Measurements from ENCODE around the gene TTPAL.
A peak's percentile ranks its signal among the peaks of the same experiment; 100 is the strongest.

Gene TTPAL

DNA sequence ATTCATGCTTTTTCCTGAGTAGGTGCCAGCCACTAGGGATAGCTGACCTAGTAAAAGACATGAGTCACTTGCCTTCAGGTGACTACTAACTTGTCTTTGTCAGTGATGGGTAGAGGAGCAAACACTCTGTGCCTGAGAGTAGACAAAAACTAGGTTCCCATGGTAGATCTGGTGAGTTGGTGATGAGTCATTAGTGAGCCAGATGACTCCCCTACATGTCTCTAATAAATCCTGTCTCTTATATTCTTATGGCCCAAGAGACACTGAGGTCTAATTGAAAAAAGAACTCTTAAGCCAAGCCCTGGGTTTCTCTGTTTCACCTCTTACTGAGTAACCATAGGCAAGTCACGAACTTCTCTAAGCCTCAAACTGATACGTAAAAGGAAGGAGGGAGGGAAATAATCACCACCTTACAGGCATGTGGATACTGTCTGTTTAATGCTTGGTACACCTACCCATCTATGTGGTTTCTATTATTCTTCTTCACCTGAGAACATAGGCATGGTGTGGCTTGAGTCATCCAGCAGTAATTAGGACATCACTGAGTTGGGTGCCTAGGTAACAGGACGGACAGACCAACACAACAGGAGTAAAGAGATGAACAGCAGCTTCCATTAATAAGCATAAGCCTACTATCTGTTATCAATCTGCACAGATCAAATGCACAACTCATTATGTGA lies 20.3 kb downstream of the TTPAL start:
- peak; percentile 100 for DNase-seq (ENCODE audit: low spot score)
- peak; percentile 99 for FAIRE-seq

DNA sequence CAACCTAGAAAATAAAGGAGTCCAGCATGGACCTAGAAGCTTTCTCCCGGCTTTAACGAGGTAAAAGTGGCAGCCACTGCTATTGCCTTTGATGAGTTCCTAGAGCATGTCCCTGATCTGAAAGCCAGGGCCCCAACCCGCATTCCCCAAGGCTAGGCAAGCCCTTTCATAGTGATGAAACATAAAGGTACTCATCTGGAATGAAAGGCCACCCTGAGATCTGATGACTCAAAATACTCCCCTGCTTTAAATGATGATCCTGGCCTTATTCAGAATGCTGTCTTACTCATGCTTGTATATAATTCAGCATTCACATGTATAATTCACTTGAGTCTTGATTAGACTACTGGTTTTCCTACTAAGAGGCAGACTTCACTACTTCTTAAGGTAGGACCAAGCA lies 21.3 kb downstream of the TTPAL start:
- DNase-seq (ENCODE audit: low spot score) (peak; percentile 97), FAIRE-seq (peak; percentile 97)

GRCh38 chr20:44497761-44498160 lies 22.1 kb downstream of the TTPAL start:
- FAIRE-seq (no peak), DNase-seq (ENCODE audit: low spot score) (no peak)

- FAIRE-seq (no peak), DNase-seq (ENCODE audit: low spot score) (no peak)
These were observed 24.5 kb downstream of the TTPAL start for GRCh38 chr20:44500221-44500620.

DNA sequence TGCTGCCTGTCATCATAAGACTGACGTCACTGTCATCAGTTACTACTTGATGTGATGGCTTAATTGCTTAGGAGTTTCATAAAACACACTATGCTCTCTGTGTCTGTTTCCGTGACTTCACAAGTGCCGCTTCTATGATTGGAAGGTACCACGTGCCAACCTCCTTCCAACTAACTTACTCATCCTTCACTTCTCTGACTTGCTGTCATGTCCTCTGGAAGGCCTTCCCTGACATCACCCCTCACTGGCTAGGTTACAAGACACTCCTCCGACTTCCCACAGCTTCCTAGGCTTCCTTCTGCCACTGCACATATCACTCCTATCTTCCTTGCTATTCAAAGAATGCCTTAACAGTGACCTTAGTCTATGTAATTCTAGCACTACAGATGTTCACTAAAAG lies 25.8 kb downstream of the TTPAL start:
- peak; percentile 56 for DNase-seq (ENCODE audit: low spot score)

GRCh38 chr20:44502968-44503367 lies 27.3 kb downstream of the TTPAL start:
- FAIRE-seq, result peak; percentile 28
- no peak for DNase-seq (ENCODE audit: low spot score)

More for the DNA sequence above, 25.8 kb downstream of the TTPAL start:
- no peak for FAIRE-seq

DNA sequence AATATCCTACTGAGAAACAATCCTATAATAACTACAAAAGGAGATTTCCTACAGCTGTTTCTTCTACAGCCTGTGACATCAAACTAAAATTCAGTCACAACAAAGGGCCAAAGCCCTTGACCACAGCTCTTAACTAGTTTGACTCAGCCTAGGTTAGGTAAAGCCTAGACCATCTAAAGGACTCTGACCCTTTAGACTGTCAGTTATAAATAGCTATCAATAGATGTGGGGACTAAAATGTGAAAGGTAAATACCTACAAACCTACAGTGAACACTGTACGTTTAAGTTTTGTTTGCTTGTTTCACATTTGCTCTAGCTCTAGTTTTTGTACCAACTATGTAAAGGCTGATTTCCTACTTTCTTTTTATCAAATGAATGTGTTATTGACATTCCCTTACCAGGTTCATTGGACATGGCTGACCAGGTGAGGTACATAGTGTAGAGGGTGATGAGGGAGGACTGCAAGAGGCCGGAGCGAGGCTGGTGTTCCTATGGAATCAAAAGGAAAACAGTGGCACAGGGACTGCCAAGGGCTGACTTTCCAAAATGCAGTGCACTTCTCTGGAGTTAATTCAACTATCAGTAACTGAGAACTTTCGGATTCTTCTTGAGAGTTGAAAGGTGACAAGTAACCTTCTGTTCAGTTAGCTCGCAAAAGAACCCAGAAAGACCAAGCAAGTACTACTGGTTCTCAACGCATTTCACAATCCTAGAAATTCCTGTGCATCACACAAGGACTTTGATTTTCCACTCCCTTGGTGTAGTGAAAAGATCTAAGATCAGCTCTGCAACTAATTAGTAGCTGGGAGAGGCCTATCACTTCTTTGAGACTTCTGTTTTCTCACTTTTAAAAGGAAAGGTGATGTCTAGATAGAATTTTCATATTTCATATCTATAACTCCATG lies 29.0 kb downstream of the TTPAL start:
- no peak for DNase-seq (ENCODE audit: low spot score)

DNA sequence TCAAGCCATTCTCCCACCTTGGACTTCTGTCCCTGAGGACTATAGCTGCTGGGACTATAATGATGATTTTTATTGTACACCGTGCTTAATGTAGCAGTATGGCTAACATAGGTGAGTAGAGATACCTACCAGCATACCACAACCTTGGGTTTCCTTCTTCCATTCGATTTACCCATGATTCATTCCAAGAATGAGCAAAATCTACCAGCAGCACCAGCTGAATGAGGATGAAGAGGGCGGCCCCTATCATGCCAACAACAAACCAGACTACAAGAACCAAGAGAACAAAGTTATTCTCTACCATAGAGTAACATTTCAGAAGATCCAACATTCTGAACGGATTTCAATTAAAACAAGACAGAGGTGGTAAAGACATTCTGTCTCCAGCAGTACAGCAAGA lies 34.1 kb downstream of the TTPAL start:
- DNase-seq (ENCODE audit: low spot score) (no peak), FAIRE-seq (no peak)

More for the DNA sequence above, 29.0 kb downstream of the TTPAL start:
- FAIRE-seq, result no peak

DNA sequence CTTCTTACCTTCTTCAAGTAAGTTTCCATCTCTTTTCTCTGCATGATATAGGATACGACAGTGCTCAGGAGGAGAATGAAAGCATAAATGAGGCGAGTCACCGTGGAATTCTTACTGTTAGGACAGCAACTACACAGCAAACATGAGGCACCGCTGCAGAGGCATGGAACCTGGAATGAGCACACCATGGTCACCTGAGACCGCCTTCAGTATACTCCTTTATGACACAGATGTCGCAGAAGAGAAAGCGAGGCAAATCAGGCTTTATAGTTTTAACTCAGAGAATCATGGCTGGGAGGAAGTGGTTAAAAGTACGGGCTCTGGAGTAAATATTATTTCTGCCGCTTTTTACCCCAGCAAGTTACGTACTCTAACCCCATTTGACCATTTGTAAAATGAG lies 38.2 kb downstream of the TTPAL start:
- DNase-seq (ENCODE audit: low spot score) (no peak), FAIRE-seq (no peak)

GRCh38 chr20:44516491-44516890 lies 40.8 kb downstream of the TTPAL start:
- FAIRE-seq (no peak), DNase-seq (ENCODE audit: low spot score) (no peak)

GRCh38 chr20:44517454-44517853 lies 41.8 kb downstream of the TTPAL start:
- DNase-seq (ENCODE audit: low spot score) (no peak), FAIRE-seq (no peak)

GRCh38 chr20:44518248-44518647 lies 42.6 kb downstream of the TTPAL start:
- no peak for DNase-seq (ENCODE audit: low spot score)
- no peak for FAIRE-seq

- DNase-seq (ENCODE audit: low spot score), result no peak
- no peak for FAIRE-seq
These were observed 45.2 kb downstream of the TTPAL start for GRCh38 chr20:44520881-44521280.

GRCh38 chr20:44521484-44522481 lies 46.1 kb downstream of the TTPAL start, which contains the start of gene SERINC3:
Gene SERINC3 (minus strand): TSS chr20:44522070. CDS start chr20:44521951, 119 bp downstream.
- peak; percentile 86 for FAIRE-seq
- peak; percentile 80 for DNase-seq (ENCODE audit: low spot score)

GRCh38 chr20:44522841-44523240 lies 47.2 kb downstream of the TTPAL start:
- no peak for FAIRE-seq
- DNase-seq (ENCODE audit: low spot score), result no peak

GRCh38 chr20:44523746-44524145 lies 48.1 kb downstream of the TTPAL start:
- FAIRE-seq (no peak), DNase-seq (ENCODE audit: low spot score) (no peak)

DNA sequence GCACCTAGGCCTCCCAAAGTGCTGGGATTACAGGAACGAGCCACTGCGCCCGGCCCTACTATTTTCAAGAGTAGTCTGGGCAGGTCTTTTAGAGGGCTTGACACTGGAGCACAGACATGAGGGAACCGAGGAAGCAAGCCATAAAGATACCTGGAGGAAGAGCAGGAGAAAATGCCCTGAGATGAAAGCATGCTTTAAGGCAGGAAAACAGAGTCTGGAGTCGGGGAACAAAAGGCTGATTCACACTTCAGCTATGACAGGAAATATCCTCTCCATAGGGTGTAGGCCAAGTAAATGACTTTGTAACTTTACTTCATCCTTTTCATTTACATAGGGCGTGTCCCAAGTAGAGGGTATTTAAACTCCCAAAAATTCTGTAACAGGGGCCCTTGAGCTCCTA lies 50.5 kb downstream of the TTPAL start:
- FAIRE-seq (no peak), DNase-seq (ENCODE audit: low spot score) (peak; percentile 56)

GRCh38 chr20:44527716-44528199 lies 52.1 kb downstream of the TTPAL start:
- DNase-seq (ENCODE audit: low spot score) (no peak), FAIRE-seq (no peak)

- FAIRE-seq, result no peak
- DNase-seq (ENCODE audit: low spot score), result no peak
These were observed 52.6 kb downstream of the TTPAL start for GRCh38 chr20:44528309-44528708.

DNA sequence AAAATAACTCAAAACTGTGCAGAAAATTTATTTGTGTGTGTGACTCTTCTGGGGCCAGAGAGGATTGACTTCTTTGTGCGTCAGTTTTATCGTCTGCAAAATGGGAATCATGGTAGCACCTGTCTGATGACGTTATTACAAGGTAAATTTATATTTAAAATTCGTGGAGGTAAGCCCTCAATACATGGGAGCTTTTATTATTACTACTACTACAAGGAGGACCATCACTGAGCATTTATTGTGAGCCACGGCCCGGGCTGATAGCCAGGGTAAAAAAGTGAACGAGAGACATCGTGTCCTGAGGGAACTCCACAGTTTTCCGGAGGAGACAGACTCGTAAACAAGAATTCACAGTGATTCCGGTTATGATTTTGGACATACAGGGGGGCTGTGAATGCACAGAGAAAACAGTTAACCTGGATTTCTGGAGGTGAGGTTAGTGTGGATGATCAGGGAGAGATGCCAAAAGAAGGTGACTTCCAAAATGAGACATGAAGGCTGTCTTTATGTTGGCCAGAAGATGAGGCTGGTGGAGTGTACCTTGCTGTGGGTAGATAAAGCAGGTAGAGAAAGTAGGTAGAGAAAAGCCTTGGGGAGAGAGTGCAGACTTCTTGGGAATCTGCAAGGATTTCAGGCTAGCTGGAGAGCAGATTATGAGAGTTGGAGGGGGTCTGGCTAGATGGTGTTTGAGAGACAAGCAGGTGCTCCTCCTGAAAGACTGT lies 56.7 kb downstream of the TTPAL start:
- DNase-seq (ENCODE audit: low spot score) (no peak), FAIRE-seq (no peak)

- DNase-seq (ENCODE audit: low spot score) (peak; percentile 33), FAIRE-seq (no peak)
These were observed 57.3 kb downstream of the TTPAL start for GRCh38 chr20:44532981-44533331.
